ENCODE data around the gene FCHO2.

- no peak for TF ChIP-seq TAF1 (IDR thresholded peaks at IDR 0.05; ENCODE audit: low read depth)
- TF ChIP-seq REST (IDR thresholded peaks at IDR 0.05; ENCODE audit: low read depth): no peak
- no peak for TF ChIP-seq YY1 (IDR thresholded peaks at IDR 0.05; ENCODE audit: low read depth)
- TF ChIP-seq FOXM1 (IDR thresholded peaks at IDR 0.05; ENCODE audit: borderline replicate concordance, low read depth): no peak
- TF ChIP-seq EP300 (IDR thresholded peaks at IDR 0.05; ENCODE audit: borderline replicate concordance): no peak
- no peak for TF ChIP-seq MAX (IDR thresholded peaks at IDR 0.05)
- no peak for TF ChIP-seq NFIC (IDR thresholded peaks at IDR 0.05)
- no peak for TF ChIP-seq RAD21 (IDR thresholded peaks at IDR 0.05; ENCODE audit: low read depth)
- no peak for TF ChIP-seq EGR1 (IDR thresholded peaks at IDR 0.05)
- no peak for TF ChIP-seq ZBTB7A (IDR thresholded peaks at IDR 0.05; ENCODE audit: low read depth)
- no peak for TF ChIP-seq TCF12 (IDR thresholded peaks at IDR 0.05; ENCODE audit: low read depth)
- TF ChIP-seq CREB1 (IDR thresholded peaks at IDR 0.05; ENCODE audit: low read depth): no peak
Measured at GRCh38 chr5:72908664-72909063, 47.2 kb upstream of the FCHO2 start.

Data from Ishikawa (cell line).